VCaP (cell line): ENCODE data around the gene DAND5.
A peak's percentile ranks its signal among the peaks of the same experiment; 100 is the strongest.
"Not testable (repeated sequence)": the region's sequence is repeated elsewhere in the genome, so short reads cannot be mapped to it uniquely, and the experiment has no call there.

Experiments
- H3K27ac ChIP-seq: fragments of 450-650 bp; 2 replicates; pipeline ENCODE4 v1.5.1; 2017
- CTCF ChIP-seq: fragments of 450-650 bp; conservative IDR thresholded peaks from 2 replicates; pipeline ENCODE4 v1.5.1; 2017; ENCODE audit warnings: mild to moderate bottlenecking, moderate library complexity

The DAND5 gene

GRCh38 chr19:12975221-12975741 is 5.9 kb downstream of the DAND5 start:
- no peak overlapping the region for H3K27ac ChIP-seq
- TF ChIP-seq CTCF: no peak

- H3K27ac ChIP-seq: not testable (repeated sequence)
Observed at GRCh38 chr19:12976109-12976508, 6.7 kb downstream of the DAND5 start.

GRCh38 chr19:12979974-12980373 is 10.6 kb downstream of the DAND5 start:
- no peak overlapping the region for H3K27ac ChIP-seq
- no peak for TF ChIP-seq CTCF

- no peak for TF ChIP-seq CTCF
- H3K27ac ChIP-seq: no peak overlapping the region
Observed at GRCh38 chr19:12982648-12983047, 13.3 kb downstream of the DAND5 start.

GRCh38 chr19:12983091-12983490 is 13.7 kb downstream of the DAND5 start:
- H3K27ac ChIP-seq: peak overlapping the region; percentile 23; the same call in 1 of the 2 replicates
- TF ChIP-seq CTCF: no peak

GRCh38 chr19:12983542-12984142 is 14.3 kb downstream of the DAND5 start:
- H3K27ac ChIP-seq: peak overlapping the region; percentile 34; the same call in 1 of the 2 replicates
- peak; percentile 97 for TF ChIP-seq CTCF

- no peak for TF ChIP-seq CTCF
- peak overlapping the region; percentile 34; the same call in 1 of the 2 replicates for H3K27ac ChIP-seq
Observed at GRCh38 chr19:12984143-12984627, 14.8 kb downstream of the DAND5 start.

GRCh38 chr19:12984683-12985048 is 15.3 kb downstream of the DAND5 start:
- TF ChIP-seq CTCF: no peak
- H3K27ac ChIP-seq: peak overlapping the region; percentile 34
